A549 treated with CORT108297 at 1 μM for 4 hours (cell line): ENCODE data around the gene PAX5. TPM values are rescaled to one million over a fixed set of nuclear protein-coding genes. Genes with fewer than 3 reads are reported as not detected.

Experiments used
- total RNA-seq: library from RNA; stranded (reverse); fragments of 200-300 nt; extraction: Qiagen RNA extraction; gene quantifications from 5 replicates; pipeline ENCODE4 v1.2.3, GENCODE V29; 2022

Gene PAX5
- total RNA-seq, result 0.01 to 0.06 TPM (median 0.02 TPM) in 4 of 5 replicates, not detected in the other

DNA sequence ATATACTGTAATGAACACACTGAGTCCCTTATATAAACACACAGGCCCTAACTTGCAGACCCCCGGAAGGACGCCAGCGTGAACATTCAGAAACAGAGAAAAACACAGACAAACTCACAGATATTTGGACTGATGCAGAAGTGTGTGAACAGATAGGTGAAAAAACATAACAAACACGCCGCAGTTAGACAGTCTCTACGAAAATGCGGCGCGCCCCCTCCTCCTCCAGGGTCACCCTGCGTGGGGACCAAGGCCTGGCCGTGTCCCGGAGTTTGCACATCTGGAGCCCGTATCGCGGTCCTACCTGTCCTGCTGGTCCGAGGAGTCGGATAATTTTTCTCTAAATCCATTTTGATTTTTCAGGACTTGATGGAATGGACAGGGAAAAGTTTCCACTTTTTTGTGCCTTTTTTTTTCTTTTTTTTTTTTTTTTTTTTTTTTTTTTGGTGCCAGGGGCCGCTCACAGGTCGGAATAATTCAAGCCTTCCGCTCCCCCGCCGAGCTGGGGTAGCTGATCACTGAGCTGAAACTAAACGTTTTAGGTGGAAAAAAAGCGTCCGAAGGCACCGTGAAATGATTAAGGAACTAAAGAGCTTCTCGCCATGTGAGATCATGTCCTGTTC, at the start of gene PAX5:
Gene PAX5, minus strand, starts transcription at position 587 of the 623 bp plus-strand sequence. Its CDS starts 237 bp downstream, at position 350.

Other genes starting within 250 kb of the PAX5 start
- 11.1 to 16.2 TPM (median 12.5 TPM) in 5 replicates for gene ZCCHC7, start 86.3 kb upstream of the PAX5 start, total RNA-seq